ENCODE results near the gene SMC1B.
"Not testable (repeated sequence)": the region's sequence is repeated elsewhere in the genome, so short reads cannot be mapped to it uniquely, and the experiment has no call there.

Gene SMC1B, protein sequence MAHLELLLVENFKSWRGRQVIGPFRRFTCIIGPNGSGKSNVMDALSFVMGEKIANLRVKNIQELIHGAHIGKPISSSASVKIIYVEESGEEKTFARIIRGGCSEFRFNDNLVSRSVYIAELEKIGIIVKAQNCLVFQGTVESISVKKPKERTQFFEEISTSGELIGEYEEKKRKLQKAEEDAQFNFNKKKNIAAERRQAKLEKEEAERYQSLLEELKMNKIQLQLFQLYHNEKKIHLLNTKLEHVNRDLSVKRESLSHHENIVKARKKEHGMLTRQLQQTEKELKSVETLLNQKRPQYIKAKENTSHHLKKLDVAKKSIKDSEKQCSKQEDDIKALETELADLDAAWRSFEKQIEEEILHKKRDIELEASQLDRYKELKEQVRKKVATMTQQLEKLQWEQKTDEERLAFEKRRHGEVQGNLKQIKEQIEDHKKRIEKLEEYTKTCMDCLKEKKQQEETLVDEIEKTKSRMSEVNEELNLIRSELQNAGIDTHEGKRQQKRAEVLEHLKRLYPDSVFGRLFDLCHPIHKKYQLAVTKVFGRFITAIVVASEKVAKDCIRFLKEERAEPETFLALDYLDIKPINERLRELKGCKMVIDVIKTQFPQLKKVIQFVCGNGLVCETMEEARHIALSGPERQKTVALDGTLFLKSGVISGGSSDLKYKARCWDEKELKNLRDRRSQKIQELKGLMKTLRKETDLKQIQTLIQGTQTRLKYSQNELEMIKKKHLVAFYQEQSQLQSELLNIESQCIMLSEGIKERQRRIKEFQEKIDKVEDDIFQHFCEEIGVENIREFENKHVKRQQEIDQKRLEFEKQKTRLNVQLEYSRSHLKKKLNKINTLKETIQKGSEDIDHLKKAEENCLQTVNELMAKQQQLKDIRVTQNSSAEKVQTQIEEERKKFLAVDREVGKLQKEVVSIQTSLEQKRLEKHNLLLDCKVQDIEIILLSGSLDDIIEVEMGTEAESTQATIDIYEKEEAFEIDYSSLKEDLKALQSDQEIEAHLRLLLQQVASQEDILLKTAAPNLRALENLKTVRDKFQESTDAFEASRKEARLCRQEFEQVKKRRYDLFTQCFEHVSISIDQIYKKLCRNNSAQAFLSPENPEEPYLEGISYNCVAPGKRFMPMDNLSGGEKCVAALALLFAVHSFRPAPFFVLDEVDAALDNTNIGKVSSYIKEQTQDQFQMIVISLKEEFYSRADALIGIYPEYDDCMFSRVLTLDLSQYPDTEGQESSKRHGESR

DNA sequence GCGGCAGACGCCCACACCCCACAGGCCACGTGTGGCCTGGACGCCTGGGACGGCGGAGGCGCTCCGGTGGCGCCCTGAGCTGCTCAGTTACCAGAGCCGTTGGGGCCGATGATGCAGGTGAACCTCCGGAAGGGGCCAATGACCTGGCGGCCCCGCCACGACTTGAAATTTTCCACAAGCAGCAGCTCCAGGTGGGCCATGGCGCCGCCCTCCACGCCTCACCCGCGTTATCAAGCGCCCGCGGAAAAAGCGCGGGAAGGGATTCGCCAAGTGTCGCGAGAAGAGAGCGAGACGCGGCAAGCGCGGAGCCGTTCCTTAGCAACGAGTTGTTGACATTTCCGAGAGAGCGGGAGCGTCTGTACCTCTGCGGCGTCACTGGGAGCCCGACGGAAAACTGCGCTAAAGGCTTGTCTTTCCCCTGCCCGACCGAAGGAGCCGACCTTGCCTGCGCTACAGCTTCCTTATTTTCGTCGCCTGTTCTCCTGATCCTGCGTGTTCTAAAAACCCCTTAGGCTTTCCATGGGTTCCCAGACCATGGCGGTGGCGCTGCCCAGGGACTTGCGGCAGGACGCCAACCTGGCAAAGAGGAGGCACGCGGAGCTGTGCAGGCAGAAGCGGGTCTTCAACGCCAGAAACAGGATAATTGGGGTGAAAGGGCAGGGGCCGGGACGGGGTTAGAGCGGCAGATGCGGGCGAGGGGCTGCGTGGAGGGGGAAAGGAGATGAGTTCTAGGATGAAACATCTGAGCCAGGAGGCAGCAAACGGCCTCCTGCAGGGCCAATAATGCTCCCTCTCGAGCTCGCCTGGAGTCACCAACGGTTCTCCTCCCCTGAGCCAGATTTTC, at the start of gene SMC1B, which contains the start of gene RIBC2:
SMC1B (minus strand) TSS at position 232 of the 844 bp plus-strand sequence; CDS start at position 200, 32 bp downstream.
RIBC2 (plus strand) TSS at position 326 of the 844 bp plus-strand sequence; CDS start at position 520, 194 bp downstream.
- DNase-seq (ENCODE audit: low spot score) (no peak), FAIRE-seq (no peak)

DNA sequence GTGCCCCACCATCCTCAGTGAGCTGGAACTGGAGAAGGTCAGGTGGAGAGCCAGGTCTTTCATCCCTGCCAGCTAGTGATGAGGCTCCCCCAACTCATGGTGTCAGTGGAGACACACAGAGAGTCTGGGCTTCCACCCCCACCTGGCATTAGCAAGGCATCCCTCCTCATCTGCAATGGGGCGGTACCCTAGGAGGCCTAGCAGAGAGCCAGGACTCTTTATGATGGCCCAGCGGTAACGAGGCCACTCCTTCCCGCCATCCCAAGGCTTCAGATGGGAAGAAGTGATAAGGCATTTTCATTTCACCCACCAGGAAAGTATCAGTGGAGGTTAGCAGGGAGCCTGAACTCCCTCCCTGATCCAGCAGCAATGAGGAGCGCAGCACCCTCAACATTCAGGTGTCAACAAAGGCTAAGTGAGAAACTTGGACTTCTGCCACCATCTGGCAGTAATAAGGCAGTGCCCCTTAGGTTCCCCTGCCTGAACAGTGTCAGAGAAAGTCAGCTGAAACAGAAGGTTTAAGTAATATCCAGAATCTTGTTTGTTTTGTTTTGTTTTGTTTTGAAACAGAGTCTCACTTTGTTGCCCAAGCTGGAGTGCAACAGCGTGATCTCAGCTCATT, 48.7 kb upstream of the SMC1B start:
- no peak for FAIRE-seq
- no peak for DNase-seq (ENCODE audit: low spot score)

DNA sequence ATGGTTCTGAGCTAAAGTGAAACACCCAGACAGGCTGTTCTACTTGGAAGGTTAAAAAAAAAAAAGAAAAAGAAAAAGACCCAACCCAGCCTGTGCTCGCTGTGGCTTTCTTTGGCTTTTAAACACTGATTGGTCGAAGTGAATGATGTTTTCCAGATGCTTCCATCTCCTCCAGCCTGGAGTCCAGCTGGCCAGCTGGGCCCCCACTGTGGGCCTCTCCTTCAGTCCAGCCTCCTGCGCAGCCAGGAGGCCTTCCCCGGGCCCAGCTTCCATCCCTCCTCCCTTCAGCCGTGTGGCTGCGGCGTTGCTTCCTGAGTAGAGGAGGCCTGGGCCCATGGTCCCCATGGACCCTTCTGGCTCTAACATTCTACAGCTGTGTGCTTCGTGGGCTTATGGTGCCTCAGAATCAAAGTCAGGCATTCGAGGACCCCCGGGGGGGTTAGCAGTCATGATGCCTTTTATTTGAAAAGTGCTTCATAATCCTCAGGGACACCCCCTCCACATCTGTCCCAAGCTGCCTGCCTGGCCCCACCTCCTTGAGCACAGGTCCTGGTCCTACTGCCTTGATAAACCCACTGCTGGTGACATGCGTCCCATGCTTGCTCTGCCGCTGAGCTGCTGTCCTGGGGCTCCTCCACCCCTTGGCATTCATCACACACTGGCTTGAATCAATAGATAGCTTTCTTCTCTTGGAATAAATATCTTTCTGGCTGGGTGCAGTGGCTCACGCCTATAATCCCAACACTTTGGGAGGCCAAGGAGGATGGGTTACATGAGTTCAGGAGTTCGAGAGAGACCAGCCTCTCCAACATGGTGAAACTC, 47.1 kb upstream of the SMC1B start:
- FAIRE-seq (no peak), DNase-seq (ENCODE audit: low spot score) (no peak)

DNA sequence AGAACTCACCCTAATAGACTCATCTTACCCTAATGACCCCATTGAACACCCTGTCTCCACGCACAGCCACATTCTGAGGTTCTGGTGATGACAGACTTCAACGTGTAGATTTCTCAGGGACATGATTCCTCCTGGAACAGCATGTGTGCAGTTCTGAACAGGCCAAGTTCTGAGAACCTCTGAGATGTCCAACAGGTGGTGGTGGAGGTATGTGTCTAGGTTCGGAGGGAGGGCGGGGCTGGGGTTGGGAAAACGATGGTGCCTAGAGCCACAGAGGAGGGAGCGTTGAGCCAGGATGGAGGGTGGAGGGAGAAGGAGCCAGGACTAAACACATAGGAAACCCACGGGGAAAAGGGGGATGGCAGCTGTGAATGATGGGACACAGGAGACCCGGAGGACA, 45.8 kb upstream of the SMC1B start:
- FAIRE-seq = peak; percentile 23
- DNase-seq (ENCODE audit: low spot score) = no peak

DNA sequence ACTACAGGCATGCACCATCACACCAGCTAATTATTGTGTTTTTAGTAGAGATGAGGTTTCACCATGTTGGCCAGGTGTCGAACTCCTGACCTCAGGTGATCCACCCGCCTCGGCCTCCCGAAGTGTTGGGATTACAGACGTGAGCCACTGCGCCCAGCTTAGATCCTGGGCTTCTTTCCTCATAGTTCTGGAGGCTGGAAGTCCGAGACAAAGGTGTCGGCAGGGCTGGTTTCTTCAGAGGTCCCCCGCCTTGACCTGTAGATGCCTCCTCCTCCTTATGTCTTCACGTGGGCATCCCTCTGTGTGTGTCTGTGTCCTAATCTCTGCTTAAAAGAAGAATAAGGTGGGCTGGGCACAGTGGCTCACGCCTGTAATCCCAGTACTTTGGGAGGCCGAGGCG, 45.1 kb upstream of the SMC1B start:
- DNase-seq (ENCODE audit: low spot score) = no peak
- FAIRE-seq = no peak

DNA sequence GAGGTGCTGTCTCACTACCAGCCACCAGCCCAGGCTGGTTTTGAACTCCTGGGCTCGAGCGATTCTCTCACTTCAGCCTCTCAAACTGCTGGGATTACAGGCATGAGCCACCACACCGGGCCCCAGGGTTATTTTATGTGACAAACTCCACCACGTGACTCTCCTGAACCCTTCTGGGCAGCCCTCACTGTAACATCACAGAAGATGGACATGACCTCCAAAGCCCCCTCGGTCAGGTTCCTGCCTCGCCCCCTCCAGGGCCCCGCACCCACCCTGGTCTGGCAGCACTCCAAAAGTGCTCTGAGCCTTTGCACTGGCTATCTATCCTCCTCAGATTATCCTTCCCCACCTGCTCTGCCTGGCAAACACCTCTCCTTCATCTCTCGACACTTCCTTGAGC, 43.4 kb upstream of the SMC1B start:
- FAIRE-seq (no peak), DNase-seq (ENCODE audit: low spot score) (no peak)

DNA sequence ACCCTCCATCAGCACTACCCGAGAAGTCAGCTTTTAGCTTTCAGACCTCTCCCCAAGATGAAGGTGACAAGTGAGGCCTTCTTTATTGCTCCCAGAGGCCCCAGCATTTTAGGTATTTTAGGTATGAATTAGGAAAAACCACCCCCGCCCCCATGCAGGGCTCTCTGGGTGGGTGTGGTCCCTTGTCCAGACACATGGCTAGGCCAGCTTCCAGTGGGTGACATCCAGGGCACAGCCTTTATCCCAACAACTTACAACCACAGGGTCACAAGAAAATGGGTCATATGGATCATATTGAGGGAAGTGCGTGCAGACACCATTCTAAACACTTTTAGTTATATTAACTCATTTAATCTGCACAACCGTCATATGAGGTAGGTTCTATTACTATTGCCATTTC, 42.2 kb upstream of the SMC1B start:
- no peak for DNase-seq (ENCODE audit: low spot score)
- no peak for FAIRE-seq

DNA sequence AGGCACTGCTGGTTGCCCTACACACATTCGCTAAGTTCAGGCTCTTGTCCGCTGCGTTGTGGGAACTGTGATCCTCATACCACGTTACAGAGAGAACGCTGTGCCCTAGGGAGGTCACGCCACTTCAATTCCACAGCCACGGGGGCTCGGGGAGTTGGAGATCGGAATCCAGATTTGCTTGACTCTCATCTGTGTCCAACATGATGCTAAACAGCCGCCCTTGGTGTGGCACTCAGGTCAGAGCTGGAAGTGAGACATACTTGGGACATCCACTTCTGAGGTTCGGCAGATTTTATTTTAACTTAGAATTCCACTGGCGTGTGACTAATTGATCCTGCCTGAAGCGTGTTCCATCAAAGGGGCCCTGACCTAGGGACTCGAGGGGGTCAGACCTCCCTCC, 41.8 kb upstream of the SMC1B start:
- FAIRE-seq = no peak
- DNase-seq (ENCODE audit: low spot score) = no peak

DNA sequence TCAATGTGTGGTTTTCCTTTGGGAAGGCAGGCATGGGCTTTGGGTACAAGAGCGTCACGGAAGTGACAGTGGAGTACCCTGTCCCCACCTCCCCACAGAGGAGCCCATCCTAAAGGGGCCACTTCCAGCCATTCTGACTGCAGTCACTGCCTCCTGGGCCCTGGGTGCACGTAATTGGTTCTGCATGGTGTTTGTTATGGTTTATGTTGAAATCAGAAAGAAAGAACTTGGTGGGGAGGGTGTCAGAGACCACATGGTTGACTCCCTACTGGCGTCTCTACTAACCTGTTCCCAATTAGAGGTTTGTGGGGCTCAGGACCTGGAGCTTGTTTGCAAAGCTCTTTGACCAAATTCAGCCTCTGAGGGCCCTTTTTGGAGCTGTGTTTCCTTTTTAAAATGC, 40.9 kb upstream of the SMC1B start:
- DNase-seq (ENCODE audit: low spot score) = no peak
- FAIRE-seq = no peak

DNA sequence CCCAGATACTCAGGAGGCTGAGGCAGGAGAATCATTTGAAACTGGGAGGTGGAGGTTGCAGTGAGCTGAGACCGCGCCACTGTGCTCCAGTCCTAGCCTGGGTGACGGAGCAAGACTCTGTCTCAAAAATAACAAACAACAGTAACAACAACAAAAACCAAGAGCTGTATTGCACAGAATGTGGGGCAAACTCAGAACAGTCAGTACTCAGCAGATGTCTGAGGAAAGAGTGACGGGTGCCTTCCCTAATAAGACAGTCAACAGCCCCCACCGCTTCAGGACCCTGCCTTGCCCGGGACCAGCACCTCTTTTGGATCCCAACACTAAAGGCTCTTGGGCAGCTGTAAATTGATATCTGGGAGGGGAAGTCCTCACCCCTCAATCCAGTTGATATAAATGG, 40.4 kb upstream of the SMC1B start:
- FAIRE-seq (no peak), DNase-seq (ENCODE audit: low spot score) (no peak)

DNA sequence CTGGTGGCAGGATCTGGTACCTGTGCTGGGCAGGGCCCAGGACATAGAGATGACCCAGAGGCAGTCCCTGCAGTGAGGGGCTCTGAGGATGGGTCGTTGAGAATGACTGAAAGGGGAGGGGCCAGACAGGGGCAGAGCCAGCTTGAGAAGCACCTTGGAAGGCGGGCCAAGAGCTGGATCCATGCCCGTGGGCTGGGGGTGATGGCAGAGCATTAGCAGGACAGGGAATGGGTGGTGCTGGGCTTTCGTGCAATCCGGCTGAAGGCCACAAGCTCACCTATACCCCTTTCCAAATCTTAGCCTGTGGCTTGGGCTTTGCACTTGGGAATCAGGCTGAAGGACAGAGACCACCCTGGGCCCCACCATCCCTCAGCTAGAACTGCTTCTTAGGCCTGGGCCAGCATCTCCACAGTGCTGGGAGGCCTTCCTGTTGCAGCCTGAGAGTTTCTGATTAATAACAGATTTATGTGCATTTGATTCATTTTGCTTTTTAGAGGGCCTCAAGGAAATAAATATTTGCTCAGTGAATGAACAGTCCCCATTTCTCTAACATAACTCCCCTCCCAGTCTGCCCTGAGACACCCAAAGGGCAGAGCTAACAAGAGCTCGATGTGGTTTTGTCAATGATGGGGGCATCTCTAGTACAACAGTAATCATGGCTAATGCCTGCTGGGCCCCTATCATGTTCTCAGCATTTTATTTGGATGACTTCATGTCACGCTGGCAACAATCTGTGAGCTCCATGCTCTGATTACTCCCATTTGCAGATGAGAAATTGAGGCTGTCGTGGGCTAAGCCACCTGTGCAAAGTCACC, 39.4 kb upstream of the SMC1B start:
- FAIRE-seq = no peak
- no peak for DNase-seq (ENCODE audit: low spot score)

DNA sequence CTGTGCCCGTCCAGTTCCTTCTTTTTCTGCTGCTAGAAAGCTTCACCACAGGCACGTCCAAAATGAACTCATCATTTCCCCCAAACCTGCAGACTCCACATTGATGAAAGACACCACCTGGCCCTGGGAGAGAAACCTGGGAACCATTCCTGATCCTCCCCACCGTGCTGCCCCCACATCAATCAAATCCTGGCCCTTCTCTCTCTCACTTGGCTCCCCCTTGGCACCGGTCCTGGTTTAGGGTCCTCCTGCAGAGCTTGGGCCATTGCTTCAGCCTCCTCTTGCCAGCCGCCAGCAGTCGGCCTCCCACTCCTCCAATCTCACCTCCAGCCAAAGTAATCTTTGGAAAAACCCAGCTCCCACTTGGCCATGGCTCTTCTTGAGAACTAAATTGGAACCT, 38.6 kb upstream of the SMC1B start:
- FAIRE-seq (no peak), DNase-seq (ENCODE audit: low spot score) (no peak)

DNA sequence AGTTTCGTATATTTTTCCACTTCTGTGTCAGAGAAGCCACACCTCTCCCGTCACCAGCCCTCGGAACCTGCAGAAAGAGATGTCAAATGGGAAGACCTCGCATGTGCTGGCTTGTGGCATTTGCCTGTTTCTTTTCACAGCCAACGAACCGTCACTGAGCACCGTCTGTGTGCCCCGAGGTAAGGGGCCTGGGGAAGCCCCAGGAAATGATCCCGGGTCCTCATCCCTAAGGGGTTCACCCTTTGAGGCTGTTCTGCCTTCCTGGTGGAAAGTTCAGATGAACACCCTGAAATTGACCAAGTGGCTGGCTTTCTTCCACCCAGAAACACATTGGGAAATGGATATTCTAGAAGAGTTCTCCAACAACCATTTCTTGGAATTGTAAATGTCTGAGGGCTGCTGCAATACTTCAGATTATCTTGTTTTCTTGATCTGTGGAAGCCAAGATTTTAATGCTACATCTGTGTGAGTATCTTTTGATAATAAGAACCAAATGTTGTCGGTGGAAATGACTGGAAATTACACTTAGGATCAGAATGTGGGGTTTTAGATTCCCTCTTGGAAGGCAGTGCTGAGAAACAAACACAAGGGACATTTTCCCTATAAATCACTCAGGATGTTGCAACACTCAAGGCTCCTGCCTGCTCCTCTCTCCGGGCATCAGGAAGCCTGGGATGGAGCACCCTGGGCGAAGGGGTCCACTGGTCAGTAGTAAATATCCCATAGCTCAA, 37.7 kb upstream of the SMC1B start:
- FAIRE-seq (no peak), DNase-seq (ENCODE audit: low spot score) (no peak)

DNA sequence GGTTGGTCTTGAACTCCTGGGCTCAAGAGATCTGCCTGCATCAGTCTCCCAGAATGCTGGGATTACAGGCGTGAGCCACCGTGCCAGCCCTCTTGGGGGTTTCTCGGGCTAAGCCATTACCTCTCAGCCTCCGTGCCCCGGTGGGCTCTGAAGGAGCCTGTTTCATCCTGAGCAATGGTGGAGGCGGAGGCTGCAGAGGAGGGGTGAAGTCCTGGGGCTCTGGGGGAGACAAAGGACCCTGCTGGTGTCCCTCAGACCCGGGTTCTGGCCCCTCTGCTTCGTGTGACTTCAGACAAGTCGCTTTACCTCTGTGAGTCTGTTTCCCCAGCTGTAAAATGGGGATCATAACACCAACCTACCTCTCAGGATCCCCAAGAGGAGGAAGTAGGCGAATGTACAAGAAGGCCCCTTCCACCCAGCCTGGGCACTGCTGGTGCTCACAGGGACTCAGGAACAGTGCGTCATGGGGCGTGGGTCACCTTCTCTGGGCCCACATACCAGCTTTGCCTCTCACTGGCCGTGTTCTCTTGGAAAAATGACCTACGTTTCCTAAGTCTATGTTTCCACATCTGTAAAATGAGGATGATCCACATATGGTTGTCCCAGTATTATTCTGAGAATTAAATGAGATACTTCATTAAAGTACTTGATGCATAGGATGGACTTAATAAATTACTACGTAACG, 36.8 kb upstream of the SMC1B start:
- DNase-seq (ENCODE audit: low spot score) (no peak), FAIRE-seq (no peak)

DNA sequence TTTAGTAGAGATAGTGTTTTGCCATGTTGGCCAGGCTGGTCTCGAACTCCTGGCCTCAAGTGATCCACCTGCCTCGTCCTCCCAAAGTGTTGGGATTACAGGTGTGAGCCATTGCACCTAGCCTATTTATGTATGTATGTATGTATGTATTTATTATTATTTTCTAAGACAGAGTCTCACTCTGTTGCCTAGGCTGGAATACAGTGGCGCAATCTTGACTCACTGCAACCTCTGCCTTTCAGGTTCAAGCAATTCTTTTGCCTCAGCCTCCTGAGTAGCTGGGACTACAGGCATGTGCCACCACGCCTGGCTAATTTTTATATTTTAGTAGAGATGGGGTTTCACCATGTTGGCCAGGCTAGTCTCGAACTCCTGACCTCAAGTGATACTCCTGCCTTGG, 36.0 kb upstream of the SMC1B start:
- not testable (repeated sequence) for DNase-seq (ENCODE audit: low spot score); FAIRE-seq

DNA sequence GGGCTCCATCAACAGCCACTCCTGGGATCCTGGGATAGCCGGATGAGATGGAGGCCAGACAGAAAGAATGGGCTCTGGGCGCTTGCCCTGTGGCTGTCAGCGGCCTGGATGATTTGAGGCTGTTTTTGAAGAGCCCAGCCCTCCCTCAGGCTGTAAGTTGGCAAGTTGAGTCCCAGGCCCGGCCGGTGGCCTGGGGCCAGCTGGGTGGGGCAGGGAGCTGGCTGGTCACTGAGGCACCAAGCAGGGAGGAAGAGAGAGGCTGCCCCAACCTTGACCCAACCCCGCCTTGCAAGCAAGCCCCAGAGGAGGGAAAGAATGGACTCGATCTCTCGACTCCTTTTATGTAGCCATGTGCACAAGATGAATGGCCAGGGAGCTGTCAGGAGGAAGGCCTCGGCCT, 35.0 kb upstream of the SMC1B start:
- FAIRE-seq (no peak), DNase-seq (ENCODE audit: low spot score) (no peak)

DNA sequence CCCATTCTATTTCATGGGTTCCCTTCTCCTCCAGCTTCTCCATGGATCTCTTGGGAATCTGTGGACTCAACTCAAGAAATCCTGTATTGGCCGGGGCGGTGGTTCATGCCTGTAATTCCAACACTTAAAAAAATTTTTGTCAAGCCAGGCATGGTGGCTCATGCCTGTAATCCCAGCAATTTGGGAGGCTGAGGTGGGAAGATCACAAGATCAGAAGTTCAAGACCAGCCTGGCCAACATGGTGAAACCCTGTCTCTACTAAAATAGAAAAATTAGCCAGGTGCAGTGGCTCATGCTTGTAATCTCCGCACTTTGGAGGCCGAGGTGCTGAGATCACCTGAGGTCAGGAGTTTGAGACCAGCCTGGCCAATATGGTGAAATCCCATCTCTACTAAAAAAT, 34.2 kb upstream of the SMC1B start:
- not testable (repeated sequence) for FAIRE-seq; DNase-seq (ENCODE audit: low spot score)
